GM23338 (cell line): Measurements from ENCODE around the gene EBF4. TPM values are rescaled to one million over a fixed set of nuclear protein-coding genes. Genes with fewer than 3 reads are reported as not detected.

Experiments used
- ATAC-seq: fragments of 200-7000 bp; cut with Tn5 transposase; 3 replicates; pipeline ENCODE4 v1.9.1; 2020
- DNase-seq: peaks from one replicate; pipeline ENCODE4 v3.0.0-alpha.2; 2015; ENCODE audit warnings: low spot score
- H2AFZ ChIP-seq: fragments of 200-600 bp; sonication (generic); 2 replicates; pipeline ENCODE4 v1.8.0; 2016; ENCODE audit warnings: antibody characterized with exemption, mild to moderate bottlenecking, moderate library complexity
- H3F3A ChIP-seq: fragments of 200-600 bp; sonication (generic); replicated peaks from 2 replicates; pipeline ENCODE4 v1.8.0; 2017; ENCODE audit warnings: antibody characterized with exemption, mixed run types, low read depth
- H3K27ac ChIP-seq: fragments of 200-600 bp; sonication (generic); 2 replicates; pipeline ENCODE4 v1.6.1; 2016; ENCODE audit warnings: low read depth
- H3K27me3 ChIP-seq: fragments of 200-600 bp; sonication (generic); 2 replicates; pipeline ENCODE4 v1.8.0; 2016; ENCODE audit warnings: mild to moderate bottlenecking, mixed run types, moderate library complexity; ENCODE audit not compliant: insufficient read depth
- H3K36me3 ChIP-seq: fragments of 200-600 bp; sonication (generic); 2 replicates; pipeline ENCODE4 v1.8.0; 2016; ENCODE audit warnings: mild to moderate bottlenecking; ENCODE audit not compliant: insufficient read depth
- H3K4me1 ChIP-seq: fragments of 200-600 bp; sonication (generic); 2 replicates; pipeline ENCODE4 v1.8.0; 2016; ENCODE audit warnings: mild to moderate bottlenecking, moderate library complexity; ENCODE audit not compliant: insufficient read depth
- H3K4me2 ChIP-seq: fragments of 200-600 bp; sonication (generic); 2 replicates; pipeline ENCODE4 v1.7.1; 2017; ENCODE audit warnings: mixed run types
- H3K4me3 ChIP-seq: fragments of 200-600 bp; sonication (generic); 2 replicates; pipeline ENCODE4 v1.6.1; 2016; ENCODE audit warnings: mixed run types
- H3K79me2 ChIP-seq: fragments of 200-600 bp; sonication (generic); replicated peaks from 2 replicates; pipeline ENCODE4 v1.8.0; 2017; ENCODE audit warnings: mild to moderate bottlenecking; ENCODE audit not compliant: insufficient read depth
- H3K9me2 ChIP-seq: fragments of 200-600 bp; sonication (generic); 2 replicates; pipeline ENCODE4 v1.8.0; 2017; ENCODE audit not compliant: insufficient read depth
- H4K20me1 ChIP-seq: fragments of 200-600 bp; sonication (generic); replicated peaks from 2 replicates; pipeline ENCODE4 v1.8.0; 2017; ENCODE audit warnings: mild to moderate bottlenecking; ENCODE audit not compliant: insufficient read depth
- H3K27ac Mint-ChIP-seq: 2 replicates; pipeline ENCODE4 v1.8.0; 2020; ENCODE audit warnings: inconsistent platforms, mild to moderate bottlenecking, moderate library complexity, mixed read lengths
- H3K27me3 Mint-ChIP-seq: 3 replicates; pipeline ENCODE4 v1.8.0; 2022; ENCODE audit warnings: low read depth, mild to moderate bottlenecking, moderate library complexity, mixed read lengths, inconsistent platforms; ENCODE audit not compliant: insufficient read depth, poor library complexity
- H3K36me3 Mint-ChIP-seq: 3 replicates; pipeline ENCODE4 v1.8.0; 2021; ENCODE audit warnings: low read depth, mild to moderate bottlenecking, inconsistent platforms, moderate library complexity, mixed read lengths
- H3K4me1 Mint-ChIP-seq: 3 replicates; pipeline ENCODE4 v1.8.0; 2020; ENCODE audit warnings: mild to moderate bottlenecking, inconsistent platforms, mixed read lengths
- H3K4me3 Mint-ChIP-seq: 3 replicates; pipeline ENCODE4 v1.8.0; 2021; ENCODE audit warnings: moderate library complexity, mild to moderate bottlenecking, inconsistent platforms, mixed read lengths
- H3K9me3 Mint-ChIP-seq: 3 replicates; pipeline ENCODE4 v1.8.0; 2020; ENCODE audit warnings: moderate library complexity, mild to moderate bottlenecking, inconsistent platforms, mixed read lengths
- NANOG ChIP-seq: IDR thresholded peaks from 2 replicates; pipeline ENCODE4 v1.6.1; 2016; ENCODE audit warnings: antibody characterized with exemption, borderline replicate concordance
- POLR2AphosphoS5 ChIP-seq: IDR thresholded peaks from 2 replicates; pipeline ENCODE4 v1.6.1; 2016; ENCODE audit warnings: antibody characterized with exemption, low read depth
- STAT1 ChIP-seq: IDR thresholded peaks from one replicate; pipeline ENCODE4 v1.6.1; 2016; ENCODE audit warnings: antibody characterized with exemption; ENCODE audit not compliant: unreplicated experiment
- polyA plus RNA-seq: library from polyadenylated mRNA; unstranded; fragments of >200 nt; fragmentation: Nextera tagmentation; extraction: Ambion mirVana; gene quantifications from 2 replicates; pipeline ENCODE4 v1.2.1, GENCODE V29; 2016
- total RNA-seq: library from RNA; depleted of rRNA; stranded (reverse); fragments of >200 nt; shearing (Covaris generic); gene quantifications from 2 replicates; pipeline ENCODE4 v1.2.3, GENCODE V29; 2014
- TF ChIP-seq, protein P1 (sequence below): IDR thresholded peaks from one replicate; pipeline ENCODE4 v1.6.1; 2018; ENCODE audit warnings: antibody characterized with exemption; ENCODE audit not compliant: unreplicated experiment
- TF ChIP-seq, protein P2 (sequence below): fragments of 250-450 bp; sonication (Bioruptor Pico); IDR thresholded peaks from 2 replicates; pipeline ENCODE4 v1.5.0; 2020; ENCODE audit warnings: mild to moderate bottlenecking, moderate library complexity

Gene EBF4
- total and polyA plus RNA-seq, 2 experiments from 2014 or later = 0.66 to 1.6 TPM

DNA sequence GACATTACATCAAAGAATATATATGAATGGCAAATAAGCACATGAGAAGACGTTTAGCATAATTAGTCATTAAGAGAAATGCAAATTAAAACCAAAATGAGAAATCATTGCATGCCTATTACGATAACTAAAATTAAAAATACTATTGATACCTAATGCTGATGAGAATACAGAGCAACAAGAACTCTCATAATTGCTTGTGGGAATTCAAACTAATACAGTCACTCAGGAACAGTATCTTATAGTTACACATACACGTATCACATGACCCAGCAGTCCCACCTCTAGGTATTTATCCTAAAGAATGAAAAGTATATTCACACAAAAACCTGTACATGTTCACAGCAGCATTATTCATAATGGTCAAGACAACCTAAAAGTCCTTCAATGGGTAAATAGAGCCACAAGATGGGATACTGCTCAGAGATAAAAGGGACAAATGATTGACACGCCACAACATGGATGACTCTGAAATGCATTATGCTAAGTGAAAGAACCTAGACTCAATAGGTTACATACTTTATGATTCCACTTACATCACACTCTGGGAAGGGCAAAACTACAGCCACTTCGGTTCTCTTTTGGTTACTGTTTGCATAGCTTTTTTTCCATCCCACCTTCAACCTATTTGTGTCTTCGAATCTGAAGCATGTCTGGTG is 91.5 kb downstream of the EBF4 start:
- H3K27me3 Mint-ChIP-seq = peaks cover 12% of the 10 kb centered on the region

More for the DNA sequence above, 91.5 kb downstream of the EBF4 start:
- Histone ChIP-seq H3K36me3 (no peaks in the 10 kb centered on the region), H3K9me2 (no peaks in the 10 kb centered on the region), H2AFZ (no peak overlapping the region), H3K79me2 (no peaks in the 10 kb centered on the region), H3K4me1 (no peaks in the 10 kb centered on the region), H3K27ac (no peak overlapping the region), H3F3A (no peaks in the 10 kb centered on the region), H3K4me2 (no peak overlapping the region), H4K20me1 (no peaks in the 10 kb centered on the region), H3K27me3 (no peaks in the 10 kb centered on the region), H3K4me3 (no peak overlapping the region)
- ATAC-seq (no peak), DNase-seq (no peak)
- Mint-ChIP-seq H3K36me3 (no peaks in the 10 kb centered on the region), H3K27ac (no peak overlapping the region), H3K9me3 (no peaks in the 10 kb centered on the region; the same call in 1 of the 3 replicates), H3K4me3 (no peak overlapping the region), H3K4me1 (no peaks in the 10 kb centered on the region)
- TF ChIP-seq, protein P1, sequence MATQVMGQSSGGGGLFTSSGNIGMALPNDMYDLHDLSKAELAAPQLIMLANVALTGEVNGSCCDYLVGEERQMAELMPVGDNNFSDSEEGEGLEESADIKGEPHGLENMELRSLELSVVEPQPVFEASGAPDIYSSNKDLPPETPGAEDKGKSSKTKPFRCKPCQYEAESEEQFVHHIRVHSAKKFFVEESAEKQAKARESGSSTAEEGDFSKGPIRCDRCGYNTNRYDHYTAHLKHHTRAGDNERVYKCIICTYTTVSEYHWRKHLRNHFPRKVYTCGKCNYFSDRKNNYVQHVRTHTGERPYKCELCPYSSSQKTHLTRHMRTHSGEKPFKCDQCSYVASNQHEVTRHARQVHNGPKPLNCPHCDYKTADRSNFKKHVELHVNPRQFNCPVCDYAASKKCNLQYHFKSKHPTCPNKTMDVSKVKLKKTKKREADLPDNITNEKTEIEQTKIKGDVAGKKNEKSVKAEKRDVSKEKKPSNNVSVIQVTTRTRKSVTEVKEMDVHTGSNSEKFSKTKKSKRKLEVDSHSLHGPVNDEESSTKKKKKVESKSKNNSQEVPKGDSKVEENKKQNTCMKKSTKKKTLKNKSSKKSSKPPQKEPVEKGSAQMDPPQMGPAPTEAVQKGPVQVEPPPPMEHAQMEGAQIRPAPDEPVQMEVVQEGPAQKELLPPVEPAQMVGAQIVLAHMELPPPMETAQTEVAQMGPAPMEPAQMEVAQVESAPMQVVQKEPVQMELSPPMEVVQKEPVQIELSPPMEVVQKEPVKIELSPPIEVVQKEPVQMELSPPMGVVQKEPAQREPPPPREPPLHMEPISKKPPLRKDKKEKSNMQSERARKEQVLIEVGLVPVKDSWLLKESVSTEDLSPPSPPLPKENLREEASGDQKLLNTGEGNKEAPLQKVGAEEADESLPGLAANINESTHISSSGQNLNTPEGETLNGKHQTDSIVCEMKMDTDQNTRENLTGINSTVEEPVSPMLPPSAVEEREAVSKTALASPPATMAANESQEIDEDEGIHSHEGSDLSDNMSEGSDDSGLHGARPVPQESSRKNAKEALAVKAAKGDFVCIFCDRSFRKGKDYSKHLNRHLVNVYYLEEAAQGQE = no peak
- TF ChIP-seq, protein P2, sequence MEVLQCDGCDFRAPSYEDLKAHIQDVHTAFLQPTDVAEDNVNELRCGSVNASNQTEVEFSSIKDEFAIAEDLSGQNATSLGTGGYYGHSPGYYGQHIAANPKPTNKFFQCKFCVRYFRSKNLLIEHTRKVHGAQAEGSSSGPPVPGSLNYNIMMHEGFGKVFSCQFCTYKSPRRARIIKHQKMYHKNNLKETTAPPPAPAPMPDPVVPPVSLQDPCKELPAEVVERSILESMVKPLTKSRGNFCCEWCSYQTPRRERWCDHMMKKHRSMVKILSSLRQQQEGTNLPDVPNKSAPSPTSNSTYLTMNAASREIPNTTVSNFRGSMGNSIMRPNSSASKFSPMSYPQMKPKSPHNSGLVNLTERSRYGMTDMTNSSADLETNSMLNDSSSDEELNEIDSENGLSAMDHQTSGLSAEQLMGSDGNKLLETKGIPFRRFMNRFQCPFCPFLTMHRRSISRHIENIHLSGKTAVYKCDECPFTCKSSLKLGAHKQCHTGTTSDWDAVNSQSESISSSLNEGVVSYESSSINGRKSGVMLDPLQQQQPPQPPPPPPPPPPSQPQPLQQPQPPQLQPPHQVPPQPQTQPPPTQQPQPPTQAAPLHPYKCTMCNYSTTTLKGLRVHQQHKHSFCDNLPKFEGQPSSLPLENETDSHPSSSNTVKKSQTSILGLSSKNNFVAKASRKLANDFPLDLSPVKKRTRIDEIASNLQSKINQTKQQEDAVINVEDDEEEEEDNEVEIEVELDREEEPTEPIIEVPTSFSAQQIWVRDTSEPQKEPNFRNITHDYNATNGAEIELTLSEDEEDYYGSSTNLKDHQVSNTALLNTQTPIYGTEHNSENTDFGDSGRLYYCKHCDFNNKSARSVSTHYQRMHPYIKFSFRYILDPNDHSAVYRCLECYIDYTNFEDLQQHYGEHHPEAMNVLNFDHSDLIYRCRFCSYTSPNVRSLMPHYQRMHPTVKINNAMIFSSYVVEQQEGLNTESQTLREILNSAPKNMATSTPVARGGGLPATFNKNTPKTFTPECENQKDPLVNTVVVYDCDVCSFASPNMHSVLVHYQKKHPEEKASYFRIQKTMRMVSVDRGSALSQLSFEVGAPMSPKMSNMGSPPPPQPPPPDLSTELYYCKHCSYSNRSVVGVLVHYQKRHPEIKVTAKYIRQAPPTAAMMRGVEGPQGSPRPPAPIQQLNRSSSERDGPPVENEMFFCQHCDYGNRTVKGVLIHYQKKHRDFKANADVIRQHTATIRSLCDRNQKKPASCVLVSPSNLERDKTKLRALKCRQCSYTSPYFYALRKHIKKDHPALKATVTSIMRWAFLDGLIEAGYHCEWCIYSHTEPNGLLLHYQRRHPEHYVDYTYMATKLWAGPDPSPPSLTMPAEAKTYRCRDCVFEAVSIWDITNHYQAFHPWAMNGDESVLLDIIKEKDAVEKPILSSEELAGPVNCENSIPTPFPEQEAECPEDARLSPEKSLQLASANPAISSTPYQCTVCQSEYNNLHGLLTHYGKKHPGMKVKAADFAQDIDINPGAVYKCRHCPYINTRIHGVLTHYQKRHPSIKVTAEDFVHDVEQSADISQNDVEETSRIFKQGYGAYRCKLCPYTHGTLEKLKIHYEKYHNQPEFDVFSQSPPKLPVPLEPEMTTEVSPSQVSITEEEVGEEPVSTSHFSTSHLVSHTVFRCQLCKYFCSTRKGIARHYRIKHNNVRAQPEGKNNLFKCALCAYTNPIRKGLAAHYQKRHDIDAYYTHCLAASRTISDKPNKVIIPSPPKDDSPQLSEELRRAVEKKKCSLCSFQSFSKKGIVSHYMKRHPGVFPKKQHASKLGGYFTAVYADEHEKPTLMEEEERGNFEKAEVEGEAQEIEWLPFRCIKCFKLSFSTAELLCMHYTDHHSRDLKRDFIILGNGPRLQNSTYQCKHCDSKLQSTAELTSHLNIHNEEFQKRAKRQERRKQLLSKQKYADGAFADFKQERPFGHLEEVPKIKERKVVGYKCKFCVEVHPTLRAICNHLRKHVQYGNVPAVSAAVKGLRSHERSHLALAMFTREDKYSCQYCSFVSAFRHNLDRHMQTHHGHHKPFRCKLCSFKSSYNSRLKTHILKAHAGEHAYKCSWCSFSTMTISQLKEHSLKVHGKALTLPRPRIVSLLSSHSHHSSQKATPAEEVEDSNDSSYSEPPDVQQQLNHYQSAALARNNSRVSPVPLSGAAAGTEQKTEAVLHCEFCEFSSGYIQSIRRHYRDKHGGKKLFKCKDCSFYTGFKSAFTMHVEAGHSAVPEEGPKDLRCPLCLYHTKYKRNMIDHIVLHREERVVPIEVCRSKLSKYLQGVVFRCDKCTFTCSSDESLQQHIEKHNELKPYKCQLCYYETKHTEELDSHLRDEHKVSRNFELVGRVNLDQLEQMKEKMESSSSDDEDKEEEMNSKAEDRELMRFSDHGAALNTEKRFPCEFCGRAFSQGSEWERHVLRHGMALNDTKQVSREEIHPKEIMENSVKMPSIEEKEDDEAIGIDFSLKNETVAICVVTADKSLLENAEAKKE (CRISPR knock-in tag) = no peak
- no peak for TF ChIP-seq POLR2AphosphoS5
- no peak for TF ChIP-seq NANOG
- TF ChIP-seq STAT1 = no peak
